Mucosa of stomach (tissue), 1 donor: ENCODE data around the gene LARP1B.
"Not testable (repeated sequence)": the region's sequence is repeated elsewhere in the genome, so short reads cannot be mapped to it uniquely, and the experiment has no call there.

ENCODE experiments used
- H3K27me3 ChIP-seq: one replicate; pipeline ENCODE4 v1.7.0; 2013; ENCODE audit warnings: mild to moderate bottlenecking, low read length; ENCODE audit not compliant: control insufficient read depth, insufficient read depth
- H3K36me3 ChIP-seq: one replicate; pipeline ENCODE4 v1.7.0; 2013; ENCODE audit warnings: low read length; ENCODE audit not compliant: control insufficient read depth, insufficient read depth
- H3K4me1 ChIP-seq: one replicate; pipeline ENCODE4 v1.7.0; 2013; ENCODE audit warnings: mild to moderate bottlenecking, low read length; ENCODE audit not compliant: control insufficient read depth, insufficient read depth
- H3K4me3 ChIP-seq: one replicate; pipeline ENCODE4 v1.7.0; 2013; ENCODE audit warnings: low read length
- H3K9ac ChIP-seq: one replicate; pipeline ENCODE4 v1.7.0; 2013; ENCODE audit warnings: mild to moderate bottlenecking, low read length, moderate library complexity
- H3K9me3 ChIP-seq: one replicate; pipeline ENCODE4 v1.7.0; 2013; ENCODE audit warnings: mild to moderate bottlenecking, low read length, moderate library complexity; ENCODE audit not compliant: control insufficient read depth
- donor health status: Pancreatic carcinoma.

LARP1B gene

DNA sequence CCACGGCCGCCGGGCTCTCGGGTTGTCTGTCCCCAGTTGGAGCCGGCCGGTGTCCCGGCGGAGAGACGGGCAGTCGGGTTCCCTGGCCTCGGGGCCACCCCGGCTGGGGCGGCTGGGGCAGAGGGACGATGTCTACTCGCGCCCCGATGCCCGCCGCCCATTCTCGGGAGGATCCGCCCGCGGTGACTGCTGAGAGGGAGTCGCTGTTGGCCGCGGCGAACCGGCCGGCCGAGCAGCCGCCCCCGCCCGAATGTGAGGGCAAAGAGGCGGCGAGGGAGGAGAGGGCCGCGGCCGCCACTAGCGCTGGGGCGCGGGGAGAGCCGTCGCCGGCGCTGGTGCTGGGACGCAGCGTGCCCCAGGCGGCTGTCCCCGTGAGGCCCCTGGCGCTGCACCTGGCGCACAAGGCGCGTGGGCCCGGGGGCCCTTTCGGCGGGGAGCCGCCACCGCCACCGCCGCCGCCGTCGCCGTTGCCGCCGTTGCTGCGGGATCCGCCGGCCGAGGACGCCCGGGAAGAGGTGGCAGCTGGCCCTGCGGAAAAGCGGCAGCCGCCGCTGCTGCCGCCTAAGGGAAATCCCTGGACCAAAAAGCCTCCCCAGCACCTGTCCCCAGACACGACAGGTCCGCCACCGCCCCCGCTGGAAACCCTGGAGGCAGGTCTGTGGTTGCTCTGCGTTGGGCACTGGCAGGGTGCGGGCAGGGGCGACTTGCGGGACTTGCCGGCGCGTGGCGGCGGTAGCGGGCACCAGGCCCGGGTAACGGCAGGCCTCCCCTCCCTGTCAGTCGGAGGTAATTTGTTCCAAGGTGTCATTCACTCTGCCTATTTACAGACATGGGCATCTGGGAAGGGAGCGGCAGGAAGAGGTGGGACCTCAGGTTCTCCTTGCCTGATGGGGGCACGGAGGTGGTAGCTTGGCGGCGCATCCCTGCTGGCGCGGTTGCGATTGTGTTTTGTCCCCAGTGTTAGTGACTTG is 739 bp downstream of the LARP1B start:
- Histone ChIP-seq H3K4me1 (no peaks in the 10 kb centered on the region), H3K9me3 (no peaks in the 10 kb centered on the region), H3K27me3 (no peaks in the 10 kb centered on the region), H3K36me3 (no peaks in the 10 kb centered on the region), H3K4me3 (peak overlapping the region; percentile 48), H3K9ac (peak overlapping the region; percentile 81)

- not testable (repeated sequence) for H3K9ac ChIP-seq, H3K36me3 ChIP-seq, H3K9me3 ChIP-seq, H3K4me3 ChIP-seq, H3K4me1 ChIP-seq, H3K27me3 ChIP-seq
Measured at GRCh38 chr4:128066453-128066820, 5.3 kb downstream of the LARP1B start.

DNA sequence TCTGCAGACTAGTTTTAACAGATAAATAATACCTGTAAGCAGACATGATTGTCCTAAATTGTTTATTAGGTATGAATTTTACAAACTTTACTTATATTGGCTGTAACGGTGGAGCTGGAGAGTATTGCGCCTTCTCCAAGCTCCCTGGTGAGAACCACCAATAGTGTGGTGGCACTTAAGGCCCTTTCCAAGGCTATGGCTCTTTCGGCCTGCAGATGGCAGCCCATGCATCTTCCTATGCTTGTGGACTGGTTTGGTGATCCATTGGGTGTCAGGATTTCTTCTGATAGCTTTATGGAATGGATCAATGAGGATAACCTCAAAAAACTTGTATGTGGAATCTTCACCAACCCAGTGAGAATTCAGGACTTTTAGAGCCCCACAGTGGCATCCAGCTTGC is 7.8 kb downstream of the LARP1B start:
- no peaks in the 10 kb centered on the region for H3K4me1 ChIP-seq
- H3K9ac ChIP-seq, result no peak overlapping the region
- H3K36me3 ChIP-seq, result no peaks in the 10 kb centered on the region
- H3K4me3 ChIP-seq, result no peak overlapping the region
- no peaks in the 10 kb centered on the region for H3K27me3 ChIP-seq
- no peaks in the 10 kb centered on the region for H3K9me3 ChIP-seq

- Histone ChIP-seq H3K36me3 (no peaks in the 10 kb centered on the region), H3K27me3 (no peaks in the 10 kb centered on the region), H3K9me3 (no peaks in the 10 kb centered on the region)
Measured at GRCh38 chr4:128076464-128076863, 15.4 kb downstream of the LARP1B start.

DNA sequence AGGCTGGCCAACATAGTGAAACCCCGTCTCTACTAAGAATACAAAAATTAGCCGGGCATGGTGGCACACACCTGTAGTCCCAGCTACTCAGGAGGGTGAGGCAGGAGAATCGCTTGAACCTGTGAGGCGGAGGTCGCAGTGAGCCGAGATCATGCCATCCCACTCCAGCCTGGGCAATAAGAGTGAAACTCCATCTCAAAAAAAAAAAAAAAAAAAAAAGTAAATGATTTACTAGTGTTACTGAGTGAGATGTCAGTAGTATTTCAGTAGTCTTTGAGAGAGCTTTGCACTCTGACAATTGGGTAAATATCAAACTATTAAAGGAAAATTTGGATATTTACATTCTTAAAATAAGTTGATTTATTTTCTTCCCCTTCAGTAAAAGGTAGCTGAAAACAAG is 34.2 kb downstream of the LARP1B start:
- not testable (repeated sequence) for H3K9ac ChIP-seq, H3K4me3 ChIP-seq, H3K36me3 ChIP-seq, H3K9me3 ChIP-seq, H3K27me3 ChIP-seq, H3K4me1 ChIP-seq

More at GRCh38 chr4:128076464-128076863, 15.4 kb downstream of the LARP1B start:
- no peak overlapping the region for H3K4me3 ChIP-seq
- H3K4me1 ChIP-seq, result no peaks in the 10 kb centered on the region
- H3K9ac ChIP-seq, result no peak overlapping the region

- Histone ChIP-seq H3K9ac (no peak overlapping the region), H3K9me3 (no peaks in the 10 kb centered on the region), H3K4me1 (no peaks in the 10 kb centered on the region), H3K36me3 (no peaks in the 10 kb centered on the region), H3K27me3 (no peaks in the 10 kb centered on the region), H3K4me3 (no peak overlapping the region)
Measured at GRCh38 chr4:128107766-128108165, 46.7 kb downstream of the LARP1B start.

GRCh38 chr4:128123036-128123435 is 61.9 kb downstream of the LARP1B start:
- Histone ChIP-seq H3K27me3 (no peaks in the 10 kb centered on the region), H3K4me1 (no peaks in the 10 kb centered on the region), H3K4me3 (no peak overlapping the region), H3K36me3 (no peaks in the 10 kb centered on the region), H3K9me3 (no peaks in the 10 kb centered on the region), H3K9ac (no peak overlapping the region)

DNA sequence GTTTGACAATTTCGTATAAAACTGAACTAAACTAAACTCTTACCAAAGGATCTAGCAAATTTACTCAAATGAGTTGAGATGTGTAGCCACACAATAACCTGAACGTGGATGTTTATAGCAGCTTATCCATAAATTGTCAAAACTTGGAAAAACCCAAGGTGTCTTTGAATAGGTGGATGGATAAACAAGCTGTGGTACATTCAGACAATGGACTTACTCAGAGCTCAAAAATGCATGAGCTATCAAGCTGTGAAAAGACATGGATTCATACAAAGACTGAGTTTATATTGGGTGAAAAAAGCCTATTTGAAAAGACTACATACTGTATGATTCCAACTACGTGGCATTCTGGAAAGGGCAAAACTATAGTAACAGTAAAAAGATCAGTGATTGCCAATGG is 69.5 kb downstream of the LARP1B start:
- Histone ChIP-seq H3K4me1 (no peaks in the 10 kb centered on the region), H3K27me3 (no peaks in the 10 kb centered on the region), H3K9me3 (no peaks in the 10 kb centered on the region), H3K4me3 (no peak overlapping the region), H3K36me3 (no peaks in the 10 kb centered on the region), H3K9ac (no peak overlapping the region)

GRCh38 chr4:128134925-128135324 is 73.8 kb downstream of the LARP1B start:
- Histone ChIP-seq H3K9ac (no peak overlapping the region), H3K27me3 (no peaks in the 10 kb centered on the region), H3K4me1 (no peaks in the 10 kb centered on the region), H3K9me3 (no peaks in the 10 kb centered on the region), H3K36me3 (no peaks in the 10 kb centered on the region), H3K4me3 (no peak overlapping the region)

GRCh38 chr4:128135391-128135790 is 74.3 kb downstream of the LARP1B start:
- no peak overlapping the region for H3K4me3 ChIP-seq
- no peaks in the 10 kb centered on the region for H3K27me3 ChIP-seq
- H3K4me1 ChIP-seq, result no peaks in the 10 kb centered on the region
- no peaks in the 10 kb centered on the region for H3K36me3 ChIP-seq
- H3K9ac ChIP-seq, result no peak overlapping the region
- H3K9me3 ChIP-seq, result no peaks in the 10 kb centered on the region

DNA sequence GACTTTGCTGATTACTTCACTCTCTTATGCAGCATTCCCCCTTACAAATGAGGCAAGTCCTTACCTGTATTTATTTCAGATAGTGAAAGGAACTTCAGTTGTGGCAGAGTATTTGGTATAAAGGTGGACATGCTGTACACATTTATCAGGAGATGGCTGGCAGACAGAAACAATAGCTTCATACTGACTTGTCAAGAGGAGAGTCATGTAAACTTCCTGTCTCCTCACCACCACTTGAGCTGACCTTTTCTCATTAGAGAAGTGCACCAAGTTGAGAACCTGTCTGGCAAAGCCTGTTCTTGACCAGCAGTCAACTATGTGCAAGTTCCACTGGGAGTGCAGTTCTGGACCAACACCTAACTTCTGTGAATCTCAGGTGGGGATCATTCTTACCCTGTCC is 80.8 kb downstream of the LARP1B start:
- H3K9me3 ChIP-seq, result no peaks in the 10 kb centered on the region
- no peak overlapping the region for H3K9ac ChIP-seq
- H3K4me1 ChIP-seq, result no peaks in the 10 kb centered on the region
- no peaks in the 10 kb centered on the region for H3K27me3 ChIP-seq
- no peak overlapping the region for H3K4me3 ChIP-seq
- no peaks in the 10 kb centered on the region for H3K36me3 ChIP-seq

- Histone ChIP-seq H3K9me3 (no peaks in the 10 kb centered on the region), H3K4me3 (no peak overlapping the region), H3K9ac (no peak overlapping the region), H3K27me3 (no peaks in the 10 kb centered on the region), H3K4me1 (no peaks in the 10 kb centered on the region), H3K36me3 (no peaks in the 10 kb centered on the region)
Measured at GRCh38 chr4:128145727-128146126, 84.6 kb downstream of the LARP1B start.
